ENCODE measurements around the gene ELMO2. TPM values are rescaled to one million over a fixed set of nuclear protein-coding genes. Genes with fewer than 3 reads are reported as not detected.

The ELMO2 gene, protein sequence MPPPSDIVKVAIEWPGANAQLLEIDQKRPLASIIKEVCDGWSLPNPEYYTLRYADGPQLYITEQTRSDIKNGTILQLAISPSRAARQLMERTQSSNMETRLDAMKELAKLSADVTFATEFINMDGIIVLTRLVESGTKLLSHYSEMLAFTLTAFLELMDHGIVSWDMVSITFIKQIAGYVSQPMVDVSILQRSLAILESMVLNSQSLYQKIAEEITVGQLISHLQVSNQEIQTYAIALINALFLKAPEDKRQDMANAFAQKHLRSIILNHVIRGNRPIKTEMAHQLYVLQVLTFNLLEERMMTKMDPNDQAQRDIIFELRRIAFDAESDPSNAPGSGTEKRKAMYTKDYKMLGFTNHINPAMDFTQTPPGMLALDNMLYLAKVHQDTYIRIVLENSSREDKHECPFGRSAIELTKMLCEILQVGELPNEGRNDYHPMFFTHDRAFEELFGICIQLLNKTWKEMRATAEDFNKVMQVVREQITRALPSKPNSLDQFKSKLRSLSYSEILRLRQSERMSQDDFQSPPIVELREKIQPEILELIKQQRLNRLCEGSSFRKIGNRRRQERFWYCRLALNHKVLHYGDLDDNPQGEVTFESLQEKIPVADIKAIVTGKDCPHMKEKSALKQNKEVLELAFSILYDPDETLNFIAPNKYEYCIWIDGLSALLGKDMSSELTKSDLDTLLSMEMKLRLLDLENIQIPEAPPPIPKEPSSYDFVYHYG
- total RNA-seq (35.7 and 38.0 TPM in 2 replicates), polyA plus RNA-seq (38.3 and 38.7 TPM in 2 replicates)

DNA sequence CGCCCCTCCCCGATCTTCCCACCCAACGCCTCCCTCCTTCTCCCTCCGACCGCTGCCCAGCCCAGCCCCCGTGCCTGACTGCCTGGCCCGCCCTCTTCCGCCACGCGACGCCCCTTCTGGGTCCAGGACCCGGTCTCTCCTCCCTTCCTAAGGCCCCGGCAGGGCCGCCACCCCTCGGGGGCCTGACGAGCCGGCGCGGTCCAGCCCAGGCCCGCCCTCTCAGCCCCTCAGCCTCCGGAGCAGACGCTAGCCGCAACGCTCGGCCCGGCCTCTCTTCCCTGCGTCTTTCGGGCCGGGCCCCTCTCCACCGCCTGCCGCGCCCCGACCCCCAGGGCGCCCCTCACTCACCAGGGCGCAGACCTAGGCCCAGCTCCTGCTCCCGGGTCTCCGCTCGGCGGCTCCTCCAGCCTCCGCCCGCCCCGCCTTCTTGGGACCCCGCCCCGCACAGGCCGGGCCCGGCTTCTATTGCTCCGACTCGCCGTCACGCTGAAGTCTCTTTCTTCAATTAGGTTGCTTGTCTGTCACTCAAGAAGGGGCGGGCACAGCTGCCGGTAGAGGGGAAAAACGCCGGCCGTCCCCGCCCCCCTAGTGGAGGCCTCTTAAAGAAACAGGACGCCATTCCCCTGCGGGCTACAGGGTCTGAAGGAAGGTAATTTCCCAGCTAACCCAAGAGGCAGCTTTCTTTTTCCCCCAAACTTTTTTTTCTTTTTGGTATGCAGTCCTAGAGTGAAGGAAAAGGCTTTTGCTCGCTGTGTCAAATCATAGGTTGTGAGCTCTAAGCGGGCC lies at the start of gene ELMO2:
TSS of gene ELMO2 (minus strand) at position 416 of the 786 bp plus-strand sequence. CDS start 12,133 bp downstream, outside the sequence.
- no peaks in the 10 kb centered on the region for H3K36me3 ChIP-seq
- peaks cover 10% of the 10 kb centered on the region for H3K27me3 ChIP-seq
- H3K4me1 ChIP-seq (ENCODE audit: low read depth), result peaks cover 16% of the 10 kb centered on the region
- H3K4me3 ChIP-seq, result peak within 1 kb of the TSS; percentile 53
- peak; percentile 99 for DNase-seq (ENCODE audit: low read depth in 1 of 2, low spot score in 1 of 2)
- H3K9me3 ChIP-seq (ENCODE audit: low read depth), result no peaks in the 10 kb centered on the region
- TF ChIP-seq, protein P1, sequence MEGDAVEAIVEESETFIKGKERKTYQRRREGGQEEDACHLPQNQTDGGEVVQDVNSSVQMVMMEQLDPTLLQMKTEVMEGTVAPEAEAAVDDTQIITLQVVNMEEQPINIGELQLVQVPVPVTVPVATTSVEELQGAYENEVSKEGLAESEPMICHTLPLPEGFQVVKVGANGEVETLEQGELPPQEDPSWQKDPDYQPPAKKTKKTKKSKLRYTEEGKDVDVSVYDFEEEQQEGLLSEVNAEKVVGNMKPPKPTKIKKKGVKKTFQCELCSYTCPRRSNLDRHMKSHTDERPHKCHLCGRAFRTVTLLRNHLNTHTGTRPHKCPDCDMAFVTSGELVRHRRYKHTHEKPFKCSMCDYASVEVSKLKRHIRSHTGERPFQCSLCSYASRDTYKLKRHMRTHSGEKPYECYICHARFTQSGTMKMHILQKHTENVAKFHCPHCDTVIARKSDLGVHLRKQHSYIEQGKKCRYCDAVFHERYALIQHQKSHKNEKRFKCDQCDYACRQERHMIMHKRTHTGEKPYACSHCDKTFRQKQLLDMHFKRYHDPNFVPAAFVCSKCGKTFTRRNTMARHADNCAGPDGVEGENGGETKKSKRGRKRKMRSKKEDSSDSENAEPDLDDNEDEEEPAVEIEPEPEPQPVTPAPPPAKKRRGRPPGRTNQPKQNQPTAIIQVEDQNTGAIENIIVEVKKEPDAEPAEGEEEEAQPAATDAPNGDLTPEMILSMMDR (IDR thresholded peaks at IDR 0.05; ENCODE audit: low read depth, low read length), result peak; percentile 3
- H3K27ac ChIP-seq, result peak within 1 kb of the TSS; percentile 87

DNA sequence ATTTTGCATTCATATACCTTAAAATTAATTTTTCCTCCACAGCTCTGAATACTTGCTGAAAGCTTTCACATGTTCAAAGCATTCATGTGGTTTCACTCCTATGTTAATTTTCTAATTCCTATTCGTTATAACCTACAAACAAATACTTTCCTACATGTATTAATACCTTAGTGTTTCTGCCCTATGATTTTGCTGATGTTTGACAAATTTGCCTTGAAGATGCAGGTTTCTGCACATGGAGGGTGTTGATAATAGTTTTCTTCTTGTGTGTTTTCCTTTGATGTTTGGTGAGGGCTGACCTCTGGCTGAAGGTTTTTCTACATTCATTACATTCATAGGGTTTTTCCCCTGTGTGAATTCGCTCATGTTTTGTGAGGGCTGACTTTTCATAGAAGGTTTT lies 49.3 kb upstream of the ELMO2 start:
- no peaks in the 10 kb centered on the region for H3K27me3 ChIP-seq
- DNase-seq (ENCODE audit: low read depth in 1 of 2, low spot score in 1 of 2), result no peak
- H3K9me3 ChIP-seq (ENCODE audit: low read depth), result no peaks in the 10 kb centered on the region
- no peaks in the 10 kb centered on the region for H3K4me1 ChIP-seq (ENCODE audit: low read depth)
- no peak overlapping the region for H3K4me3 ChIP-seq
- TF ChIP-seq, protein P1 (IDR thresholded peaks at IDR 0.05; ENCODE audit: low read depth, low read length), result no peak
- no peak overlapping the region for H3K27ac ChIP-seq
- H3K36me3 ChIP-seq, result no peaks in the 10 kb centered on the region

DNA sequence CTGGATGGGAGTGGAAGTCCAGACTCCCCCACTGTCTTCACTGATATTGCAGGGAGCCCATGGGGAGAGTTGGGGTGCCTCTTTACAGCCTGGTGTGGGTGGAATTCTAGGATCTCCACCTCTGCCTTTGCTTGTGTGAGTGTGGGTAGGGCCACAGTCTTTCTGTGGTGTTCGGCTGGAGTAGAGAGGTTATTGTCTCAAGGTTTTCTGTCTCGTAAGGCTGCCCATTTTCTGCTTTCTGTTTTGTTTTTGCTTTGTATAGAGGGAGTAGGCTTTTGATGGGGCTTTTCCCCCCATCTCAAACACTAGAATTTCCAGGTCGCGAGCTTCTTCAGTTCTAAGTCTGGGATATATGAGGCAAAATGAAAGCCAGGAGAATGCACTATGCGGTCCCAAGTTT lies 40.4 kb upstream of the ELMO2 start:
- no peaks in the 10 kb centered on the region for H3K4me1 ChIP-seq (ENCODE audit: low read depth)
- no peaks in the 10 kb centered on the region for H3K36me3 ChIP-seq
- H3K9me3 ChIP-seq (ENCODE audit: low read depth), result no peaks in the 10 kb centered on the region
- no peaks in the 10 kb centered on the region for H3K27me3 ChIP-seq
- H3K4me3 ChIP-seq, result no peak overlapping the region
- no peak overlapping the region for H3K27ac ChIP-seq
- no peak for DNase-seq (ENCODE audit: low read depth in 1 of 2, low spot score in 1 of 2)
- TF ChIP-seq, protein P1 (IDR thresholded peaks at IDR 0.05; ENCODE audit: low read depth, low read length), result no peak

DNA sequence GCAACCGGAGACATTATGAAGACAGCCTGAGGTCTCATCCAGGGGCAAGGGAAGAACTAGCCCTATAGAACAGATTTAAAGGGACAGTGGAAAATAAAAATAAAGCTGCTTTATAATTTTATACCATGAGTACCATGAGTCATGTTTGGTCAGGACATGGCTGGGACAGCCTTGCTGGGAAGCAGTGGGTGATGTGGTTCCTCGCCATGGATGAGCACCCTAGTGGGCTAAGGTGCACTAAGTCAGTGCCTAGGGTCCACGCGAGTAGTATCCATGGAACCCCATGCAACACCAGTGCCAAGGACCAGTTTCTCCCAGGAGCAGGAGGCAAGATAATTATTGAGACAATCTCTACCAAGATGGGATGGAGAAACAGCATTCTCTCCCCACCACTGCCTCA lies 33.4 kb upstream of the ELMO2 start:
- TF ChIP-seq, protein P1 (IDR thresholded peaks at IDR 0.05; ENCODE audit: low read depth, low read length), result no peak
- Histone ChIP-seq H3K4me1 (ENCODE audit: low read depth) (no peaks in the 10 kb centered on the region), H3K4me3 (no peak overlapping the region), H3K9me3 (ENCODE audit: low read depth) (no peaks in the 10 kb centered on the region), H3K36me3 (no peaks in the 10 kb centered on the region), H3K27ac (no peak overlapping the region), H3K27me3 (no peaks in the 10 kb centered on the region)
- no peak for DNase-seq (ENCODE audit: low read depth in 1 of 2, low spot score in 1 of 2)

DNA sequence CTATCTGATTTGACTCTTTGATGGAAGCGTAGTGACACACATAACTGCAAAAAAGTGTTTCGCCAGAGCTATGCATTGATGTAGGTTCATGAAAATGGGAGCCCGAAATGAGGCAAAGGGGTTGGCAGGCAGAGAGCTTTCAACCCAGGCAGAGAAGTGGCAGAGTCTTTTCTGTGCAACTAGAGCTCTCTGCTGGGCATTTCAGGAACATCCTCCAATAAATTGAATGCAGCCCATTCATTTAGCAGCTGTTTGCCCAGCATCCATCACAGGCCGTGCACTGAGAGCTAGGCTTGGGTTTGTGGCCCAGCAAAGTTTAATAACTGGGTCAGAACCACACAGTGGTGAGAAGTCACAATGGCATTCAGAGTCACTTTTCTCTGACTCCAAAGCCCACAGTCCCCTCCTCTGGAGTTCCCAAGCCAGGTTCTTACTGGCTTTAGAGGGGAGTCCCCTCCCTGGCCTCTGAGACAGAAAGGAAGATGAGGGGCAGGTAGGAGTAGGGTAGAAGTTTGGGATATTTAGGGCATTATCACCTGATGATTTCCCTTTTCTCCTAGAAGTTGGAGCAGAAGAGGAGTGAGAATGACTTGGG lies 31.8 kb upstream of the ELMO2 start:
- Histone ChIP-seq H3K4me3 (no peak overlapping the region), H3K27me3 (peaks cover 2% of the 10 kb centered on the region), H3K27ac (no peak overlapping the region), H3K36me3 (no peaks in the 10 kb centered on the region), H3K9me3 (ENCODE audit: low read depth) (no peaks in the 10 kb centered on the region), H3K4me1 (ENCODE audit: low read depth) (no peaks in the 10 kb centered on the region)
- TF ChIP-seq, protein P1 (IDR thresholded peaks at IDR 0.05; ENCODE audit: low read depth, low read length), result peak; percentile 48
- peak; percentile 37 to 61 for DNase-seq (ENCODE audit: low read depth in 1 of 2, low spot score in 1 of 2)
